Right lobe of liver (tissue), 6 donors: Measurements from ENCODE around the gene ROBO2. TPM values are rescaled to one million over a fixed set of nuclear protein-coding genes. Genes with fewer than 3 reads are reported as not detected.

Experiments used
- ATAC-seq, 4 donors: fragments of 200-7000 bp; cut with Tn5 transposase; one replicate each; pipeline ENCODE4 v1.9.1; 2020; ENCODE audit warnings: mild to moderate bottlenecking in 4 of 4, moderate library complexity in 4 of 4
- DNase-seq, 3 donors: peaks; one replicate each; pipeline ENCODE4 v3.0.0-alpha.2; 2020
- H3K27ac ChIP-seq, 3 donors: fragments of 200-600 bp; one replicate each; pipeline ENCODE4 v1.8.0; 2022
- H3K27me3 ChIP-seq, 2 donors: fragments of 200-600 bp; one replicate each; pipeline ENCODE4 v1.8.0; 2022
- H3K36me3 ChIP-seq, 4 donors: fragments of 200-600 bp; sonication (generic) in 1 of 4; one replicate each; pipeline versions ENCODE4 v1.5.1 to v1.8.0; 2017 to 2022; ENCODE audit warnings: control low read depth in 1 of 4
- H3K4me1 ChIP-seq, 4 donors: fragments of 200-600 bp; sonication (generic) in 1 of 4; one replicate each; pipeline versions ENCODE4 v1.5.1 to v1.8.0; 2017 to 2022; ENCODE audit warnings: control low read depth in 1 of 4
- H3K4me3 ChIP-seq, 3 donors: fragments of 200-600 bp; one replicate each; pipeline ENCODE4 v1.8.0; 2022
- H3K9me3 ChIP-seq, 4 donors: fragments of 200-600 bp; sonication (generic) in 1 of 4; one replicate each; pipeline versions ENCODE4 v1.5.1 to v1.8.0; 2017 to 2022; ENCODE audit warnings: control low read depth in 1 of 4
- POLR2A ChIP-seq: fragments of 450-650 bp; IDR thresholded peaks from one replicate; pipeline ENCODE4 v1.6.1; 2017; ENCODE audit warnings: antibody characterized with exemption, mild to moderate bottlenecking
- WGBS: methylation state at CpG from one replicate; pipeline ENCODE4 v1.1.6; 2018; ENCODE audit warnings: low coverage, low lambda C conversion rate; ENCODE audit not compliant: insufficient coverage; ENCODE audit errors: missing lambda C conversion rate; 5-methylcytosine and 5-hydroxymethylcytosine counted together
- intact Hi-C, 2 donors: fragments of 100-400 bp; cut with DNase I; formaldehyde crosslinking; loops; one replicate each; pipeline versions ENCODE4 v1.11.2 to v1.14.1; 2022
- total RNA-seq, 6 experiments: library from RNA; depleted of rRNA in 2 of 6; stranded (reverse); fragments of >200 nt in 2 of 6; fragmentation: NEBNext Ultra II Directional in 3 of 6; extraction: Animal tissue kit (Norgen Biotek cat#: 25700) in 3 of 6; gene quantifications; one replicate each; pipeline versions ENCODE4 v1.1.0 to v1.2.4, GENCODE V29; 2016 to 2023
- TF ChIP-seq, protein P1 (sequence below), 4 donors: fragments of 200-600 bp in 3 of 4; fragments of 450-650 bp in 1 of 4; IDR thresholded peaks; one replicate each; pipeline versions ENCODE4 v1.5.1 to v1.8.0; 2016 to 2022; ENCODE audit warnings: antibody characterized with exemption in 4 of 4, mild to moderate bottlenecking in 2 of 4
- donor health status: DM: no; HTN: yes; CAD: no.
- donor health status: DM: no; HTN: no; CAD: no.
- donor health status: DM: no; HTN: no; CAD: no.
- donor health status: DM: no; HTN: yes; CAD: no.
- donor health status: DM: no; HTN: yes; CAD: no.

ROBO2 gene
- total RNA-seq, 6 experiments from 2014 or later: 0.07 to 1.7 (median 0.67) TPM

DNA sequence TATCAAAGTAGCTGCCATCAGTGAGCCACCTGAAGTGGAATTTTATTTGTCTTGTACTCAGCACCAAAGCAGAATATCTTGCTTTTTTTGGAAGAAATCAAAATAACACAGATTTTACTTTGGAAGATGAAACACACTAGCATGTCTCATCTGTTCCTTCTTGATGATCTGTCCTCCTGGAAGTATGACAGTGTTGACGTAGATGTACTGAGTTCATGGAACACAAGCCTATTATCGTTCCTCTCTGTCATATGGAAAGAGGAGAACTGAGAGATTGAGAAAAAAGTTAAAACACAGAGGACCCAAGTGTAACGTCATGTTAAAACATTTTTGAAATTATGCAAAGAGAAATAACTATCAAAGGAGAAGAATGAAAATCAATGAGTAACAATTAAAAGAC lies 340.2 kb downstream of the ROBO2 start:
- DNase-seq (no peak), ATAC-seq (no peak)
- H3K27me3 ChIP-seq: no peaks in the 10 kb centered on the region
- intact Hi-C loops: no loop called here
- 40% methylated on average over 3 of the region's 3 CpGs for WGBS
- no peaks in the 10 kb centered on the region for H3K4me1 ChIP-seq
- no peak overlapping the region for H3K27ac ChIP-seq
- H3K4me3 ChIP-seq: no peak overlapping the region
- no peaks in the 10 kb centered on the region for H3K36me3 ChIP-seq
- no peaks in the 10 kb centered on the region for H3K9me3 ChIP-seq
- TF ChIP-seq, protein P1, sequence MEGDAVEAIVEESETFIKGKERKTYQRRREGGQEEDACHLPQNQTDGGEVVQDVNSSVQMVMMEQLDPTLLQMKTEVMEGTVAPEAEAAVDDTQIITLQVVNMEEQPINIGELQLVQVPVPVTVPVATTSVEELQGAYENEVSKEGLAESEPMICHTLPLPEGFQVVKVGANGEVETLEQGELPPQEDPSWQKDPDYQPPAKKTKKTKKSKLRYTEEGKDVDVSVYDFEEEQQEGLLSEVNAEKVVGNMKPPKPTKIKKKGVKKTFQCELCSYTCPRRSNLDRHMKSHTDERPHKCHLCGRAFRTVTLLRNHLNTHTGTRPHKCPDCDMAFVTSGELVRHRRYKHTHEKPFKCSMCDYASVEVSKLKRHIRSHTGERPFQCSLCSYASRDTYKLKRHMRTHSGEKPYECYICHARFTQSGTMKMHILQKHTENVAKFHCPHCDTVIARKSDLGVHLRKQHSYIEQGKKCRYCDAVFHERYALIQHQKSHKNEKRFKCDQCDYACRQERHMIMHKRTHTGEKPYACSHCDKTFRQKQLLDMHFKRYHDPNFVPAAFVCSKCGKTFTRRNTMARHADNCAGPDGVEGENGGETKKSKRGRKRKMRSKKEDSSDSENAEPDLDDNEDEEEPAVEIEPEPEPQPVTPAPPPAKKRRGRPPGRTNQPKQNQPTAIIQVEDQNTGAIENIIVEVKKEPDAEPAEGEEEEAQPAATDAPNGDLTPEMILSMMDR (IDR thresholded peaks at IDR 0.05): no peak
- no peak for TF ChIP-seq POLR2A

DNA sequence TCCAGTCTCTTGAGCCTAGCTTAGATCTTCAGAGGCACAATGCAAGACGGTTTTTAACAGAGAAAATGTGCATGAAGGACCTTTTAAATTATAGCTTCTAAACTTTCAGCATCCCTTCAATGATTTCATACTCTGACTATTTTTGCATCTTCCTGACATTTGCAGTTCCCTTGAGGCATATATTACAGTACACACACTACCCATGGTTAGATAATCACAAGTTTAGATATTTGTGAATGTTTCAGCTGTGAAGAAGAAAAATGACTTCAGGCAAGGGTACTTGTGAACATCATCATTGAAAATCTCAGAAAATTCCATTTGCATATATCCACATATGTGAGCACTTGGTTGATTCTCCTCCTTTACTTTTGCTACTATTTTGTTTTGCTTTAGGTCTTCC lies 341.5 kb downstream of the ROBO2 start:
- WGBS: 12% methylated on average over 1 of the region's 1 CpG
- Histone ChIP-seq H3K36me3 (no peaks in the 10 kb centered on the region), H3K27me3 (no peaks in the 10 kb centered on the region), H3K27ac (no peak overlapping the region), H3K9me3 (no peaks in the 10 kb centered on the region), H3K4me1 (no peaks in the 10 kb centered on the region), H3K4me3 (no peak overlapping the region)
- TF ChIP-seq, protein P1 (IDR thresholded peaks at IDR 0.05): no peak
- TF ChIP-seq POLR2A: no peak
- intact Hi-C loops: no loop called here
- ATAC-seq: no peak
- DNase-seq: no peak

DNA sequence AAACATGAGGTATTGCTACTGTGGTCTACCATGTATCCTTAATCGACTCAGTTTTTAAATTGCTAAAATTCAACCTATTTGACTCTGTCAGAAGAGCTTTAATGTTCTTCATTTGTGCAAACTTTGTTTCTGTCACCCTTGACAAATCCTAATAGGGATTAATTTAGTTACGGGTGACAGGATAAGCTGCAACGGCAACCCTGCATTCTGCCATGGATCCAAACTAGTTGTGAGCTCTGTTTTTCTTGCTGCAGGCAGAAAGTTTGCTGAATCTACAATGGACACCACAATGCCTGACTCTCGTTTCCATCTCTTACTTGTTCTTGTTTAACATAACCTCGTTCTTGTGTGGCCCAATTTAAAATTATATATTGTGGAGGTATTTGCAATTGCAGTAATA lies 352.3 kb downstream of the ROBO2 start:
- Histone ChIP-seq H3K27me3 (no peaks in the 10 kb centered on the region), H3K4me3 (no peak overlapping the region), H3K9me3 (no peaks in the 10 kb centered on the region), H3K36me3 (no peaks in the 10 kb centered on the region), H3K4me1 (no peaks in the 10 kb centered on the region), H3K27ac (no peak overlapping the region)
- no peak for ATAC-seq
- 41% methylated on average over 5 of the region's 5 CpGs for WGBS
- TF ChIP-seq, protein P1 (IDR thresholded peaks at IDR 0.05): no peak
- TF ChIP-seq POLR2A: no peak
- intact Hi-C loops: no loop called here
- no peak for DNase-seq

DNA sequence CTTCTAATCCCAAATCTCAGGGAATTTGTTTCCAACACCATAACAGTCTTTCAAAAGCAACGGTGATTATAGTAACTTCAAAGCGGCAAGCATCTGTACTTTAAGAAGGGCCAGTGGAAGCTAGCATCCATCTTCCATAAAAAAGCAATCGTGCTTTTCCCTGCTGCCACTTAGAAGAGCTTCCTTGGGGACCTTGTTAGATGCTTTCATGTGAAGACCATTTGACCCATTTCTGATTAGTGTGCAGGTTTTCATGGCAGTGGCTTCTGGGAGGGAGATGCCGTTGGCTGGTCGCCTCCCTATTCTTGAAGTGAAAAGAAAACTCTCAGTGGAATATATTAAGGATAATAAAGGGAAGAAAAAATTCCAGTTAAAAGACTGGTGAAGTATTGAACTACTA lies 354.1 kb downstream of the ROBO2 start:
- DNase-seq (no peak), ATAC-seq (no peak)
- no peak overlapping the region for H3K4me3 ChIP-seq
- no peaks in the 10 kb centered on the region for H3K36me3 ChIP-seq
- no peak for TF ChIP-seq POLR2A
- TF ChIP-seq, protein P1 (IDR thresholded peaks at IDR 0.05): no peak
- no peaks in the 10 kb centered on the region for H3K9me3 ChIP-seq
- H3K27me3 ChIP-seq: no peaks in the 10 kb centered on the region
- intact Hi-C loops: no loop called here
- 70% methylated on average over 5 of the region's 5 CpGs for WGBS
- H3K4me1 ChIP-seq: no peaks in the 10 kb centered on the region
- H3K27ac ChIP-seq: no peak overlapping the region

DNA sequence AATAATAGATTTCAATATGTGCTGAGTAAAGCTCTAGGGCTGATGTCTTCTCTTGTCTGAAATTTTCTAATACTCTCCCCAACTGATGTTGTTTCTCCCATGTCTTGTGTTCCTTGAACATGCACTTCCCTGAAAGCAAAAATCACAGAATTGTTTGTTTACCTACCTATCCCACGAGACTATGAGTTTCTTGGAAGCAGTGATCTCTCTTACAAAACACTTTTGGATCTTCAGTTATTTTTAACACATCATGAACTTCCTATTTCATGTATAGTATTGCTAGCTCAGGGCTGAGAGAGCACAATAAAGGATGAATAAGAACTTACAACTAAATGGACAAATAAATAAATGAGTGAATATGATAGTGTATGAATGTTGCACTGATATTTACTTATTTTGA lies 365.0 kb downstream of the ROBO2 start:
- no peak for ATAC-seq
- 0% methylated on average over 1 of the region's 1 CpG for WGBS
- intact Hi-C loops: no loop called here
- no peak for TF ChIP-seq POLR2A
- TF ChIP-seq, protein P1 (IDR thresholded peaks at IDR 0.05): no peak
- no peaks in the 10 kb centered on the region for H3K27me3 ChIP-seq
- no peaks in the 10 kb centered on the region for H3K9me3 ChIP-seq
- no peak for DNase-seq
- no peak overlapping the region for H3K27ac ChIP-seq
- no peak overlapping the region for H3K4me3 ChIP-seq
- H3K4me1 ChIP-seq: no peaks in the 10 kb centered on the region
- no peaks in the 10 kb centered on the region for H3K36me3 ChIP-seq
